GM23338 (cell line): ENCODE measurements around the gene ANO1.

Experiments
- CREB1 ChIP-seq: fragments of 250-450 bp; sonication (Bioruptor Pico); IDR thresholded peaks from 2 replicates; pipeline ENCODE4 v1.5.0; 2020; ENCODE audit warnings: low read depth, mild to moderate bottlenecking, moderate library complexity
- EZH2 ChIP-seq: fragments of 200-600 bp; sonication (generic); IDR thresholded peaks from one replicate; pipeline ENCODE4 v1.8.0; 2017; ENCODE audit warnings: antibody characterized with exemption, mild to moderate bottlenecking, low read depth; ENCODE audit not compliant: unreplicated experiment
- EZH2phosphoT487 ChIP-seq: fragments of 200-600 bp; sonication (generic); IDR thresholded peaks from one replicate; pipeline ENCODE4 v1.8.1; 2018; ENCODE audit warnings: antibody characterized with exemption; ENCODE audit not compliant: unreplicated experiment
- JUNB ChIP-seq: IDR thresholded peaks from one replicate; pipeline ENCODE4 v1.6.1; 2016; ENCODE audit warnings: antibody characterized with exemption; ENCODE audit not compliant: unreplicated experiment
- NANOG ChIP-seq: IDR thresholded peaks from 2 replicates; pipeline ENCODE4 v1.6.1; 2016; ENCODE audit warnings: antibody characterized with exemption, borderline replicate concordance
- POLR2AphosphoS5 ChIP-seq: IDR thresholded peaks from 2 replicates; pipeline ENCODE4 v1.6.1; 2016; ENCODE audit warnings: antibody characterized with exemption, low read depth
- STAT1 ChIP-seq: IDR thresholded peaks from one replicate; pipeline ENCODE4 v1.6.1; 2016; ENCODE audit warnings: antibody characterized with exemption; ENCODE audit not compliant: unreplicated experiment
- ZNF114 ChIP-seq: fragments of 250-450 bp; sonication (Bioruptor Pico); IDR thresholded peaks from 2 replicates; pipeline ENCODE4 v1.5.0; 2020; ENCODE audit warnings: mild to moderate bottlenecking, moderate library complexity
- ZNF331 ChIP-seq: fragments of 250-450 bp; sonication (Bioruptor Pico); IDR thresholded peaks from 2 replicates; pipeline ENCODE4 v1.5.0; 2020; ENCODE audit warnings: low read depth, mild to moderate bottlenecking, moderate library complexity
- TF ChIP-seq, protein P1 (sequence below), 2 experiments: fragments of 200-600 bp in 1 of 2; sonication (generic) in 1 of 2; conservative IDR thresholded peaks; 2 replicates each; pipeline versions ENCODE4 v1.5.1 to v1.6.1; 2016 to 2017; ENCODE audit warnings: antibody characterized with exemption in 2 of 2, low read depth in 2 of 2, mild to moderate bottlenecking in 2 of 2, moderate library complexity in 1 of 2
- TF ChIP-seq, protein P2 (sequence below): IDR thresholded peaks from one replicate; pipeline ENCODE4 v1.6.1; 2018; ENCODE audit warnings: antibody characterized with exemption; ENCODE audit not compliant: unreplicated experiment
- TF ChIP-seq, protein P3 (sequence below): IDR thresholded peaks from 2 replicates; pipeline ENCODE4 v1.6.1; 2016; ENCODE audit warnings: antibody characterized with exemption

DNA sequence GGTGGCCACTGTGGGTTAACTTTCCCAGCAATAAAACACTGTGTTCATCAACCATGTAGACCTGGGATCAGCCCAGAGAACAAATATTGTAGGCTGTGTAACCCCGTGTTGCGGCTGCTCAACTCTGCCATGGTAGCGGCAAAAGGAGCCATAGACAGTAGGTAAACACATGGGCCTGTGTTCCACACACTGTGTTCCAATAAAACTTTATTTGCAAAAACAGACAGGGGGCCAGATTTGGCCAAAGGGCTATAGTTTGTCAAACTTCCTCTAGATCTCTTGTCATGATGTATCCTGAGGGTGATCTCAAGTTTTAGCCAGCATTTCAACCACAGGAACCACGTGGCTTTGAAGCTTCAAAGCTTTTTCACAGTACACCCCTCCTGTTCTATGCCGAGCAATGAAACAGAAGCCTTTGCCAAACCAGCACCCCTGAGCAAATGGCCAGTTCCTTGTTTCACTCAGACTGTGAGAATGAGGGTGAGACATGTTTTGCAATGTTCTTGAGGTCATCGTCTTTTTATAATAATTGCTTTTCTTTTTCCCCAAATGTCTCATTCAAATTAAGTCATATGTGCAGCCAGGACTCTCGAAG, 75.1 kb downstream of the ANO1 start:
- TF ChIP-seq, protein P1, sequence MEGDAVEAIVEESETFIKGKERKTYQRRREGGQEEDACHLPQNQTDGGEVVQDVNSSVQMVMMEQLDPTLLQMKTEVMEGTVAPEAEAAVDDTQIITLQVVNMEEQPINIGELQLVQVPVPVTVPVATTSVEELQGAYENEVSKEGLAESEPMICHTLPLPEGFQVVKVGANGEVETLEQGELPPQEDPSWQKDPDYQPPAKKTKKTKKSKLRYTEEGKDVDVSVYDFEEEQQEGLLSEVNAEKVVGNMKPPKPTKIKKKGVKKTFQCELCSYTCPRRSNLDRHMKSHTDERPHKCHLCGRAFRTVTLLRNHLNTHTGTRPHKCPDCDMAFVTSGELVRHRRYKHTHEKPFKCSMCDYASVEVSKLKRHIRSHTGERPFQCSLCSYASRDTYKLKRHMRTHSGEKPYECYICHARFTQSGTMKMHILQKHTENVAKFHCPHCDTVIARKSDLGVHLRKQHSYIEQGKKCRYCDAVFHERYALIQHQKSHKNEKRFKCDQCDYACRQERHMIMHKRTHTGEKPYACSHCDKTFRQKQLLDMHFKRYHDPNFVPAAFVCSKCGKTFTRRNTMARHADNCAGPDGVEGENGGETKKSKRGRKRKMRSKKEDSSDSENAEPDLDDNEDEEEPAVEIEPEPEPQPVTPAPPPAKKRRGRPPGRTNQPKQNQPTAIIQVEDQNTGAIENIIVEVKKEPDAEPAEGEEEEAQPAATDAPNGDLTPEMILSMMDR (conservative IDR thresholded peaks at IDR 0.05; ENCODE audit: low read depth in 2 of 2) = no peak
- no peak for TF ChIP-seq POLR2AphosphoS5
- TF ChIP-seq STAT1 = no peak
- no peak for TF ChIP-seq EZH2
- TF ChIP-seq, protein P2, sequence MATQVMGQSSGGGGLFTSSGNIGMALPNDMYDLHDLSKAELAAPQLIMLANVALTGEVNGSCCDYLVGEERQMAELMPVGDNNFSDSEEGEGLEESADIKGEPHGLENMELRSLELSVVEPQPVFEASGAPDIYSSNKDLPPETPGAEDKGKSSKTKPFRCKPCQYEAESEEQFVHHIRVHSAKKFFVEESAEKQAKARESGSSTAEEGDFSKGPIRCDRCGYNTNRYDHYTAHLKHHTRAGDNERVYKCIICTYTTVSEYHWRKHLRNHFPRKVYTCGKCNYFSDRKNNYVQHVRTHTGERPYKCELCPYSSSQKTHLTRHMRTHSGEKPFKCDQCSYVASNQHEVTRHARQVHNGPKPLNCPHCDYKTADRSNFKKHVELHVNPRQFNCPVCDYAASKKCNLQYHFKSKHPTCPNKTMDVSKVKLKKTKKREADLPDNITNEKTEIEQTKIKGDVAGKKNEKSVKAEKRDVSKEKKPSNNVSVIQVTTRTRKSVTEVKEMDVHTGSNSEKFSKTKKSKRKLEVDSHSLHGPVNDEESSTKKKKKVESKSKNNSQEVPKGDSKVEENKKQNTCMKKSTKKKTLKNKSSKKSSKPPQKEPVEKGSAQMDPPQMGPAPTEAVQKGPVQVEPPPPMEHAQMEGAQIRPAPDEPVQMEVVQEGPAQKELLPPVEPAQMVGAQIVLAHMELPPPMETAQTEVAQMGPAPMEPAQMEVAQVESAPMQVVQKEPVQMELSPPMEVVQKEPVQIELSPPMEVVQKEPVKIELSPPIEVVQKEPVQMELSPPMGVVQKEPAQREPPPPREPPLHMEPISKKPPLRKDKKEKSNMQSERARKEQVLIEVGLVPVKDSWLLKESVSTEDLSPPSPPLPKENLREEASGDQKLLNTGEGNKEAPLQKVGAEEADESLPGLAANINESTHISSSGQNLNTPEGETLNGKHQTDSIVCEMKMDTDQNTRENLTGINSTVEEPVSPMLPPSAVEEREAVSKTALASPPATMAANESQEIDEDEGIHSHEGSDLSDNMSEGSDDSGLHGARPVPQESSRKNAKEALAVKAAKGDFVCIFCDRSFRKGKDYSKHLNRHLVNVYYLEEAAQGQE = no peak
- TF ChIP-seq, protein P3, sequence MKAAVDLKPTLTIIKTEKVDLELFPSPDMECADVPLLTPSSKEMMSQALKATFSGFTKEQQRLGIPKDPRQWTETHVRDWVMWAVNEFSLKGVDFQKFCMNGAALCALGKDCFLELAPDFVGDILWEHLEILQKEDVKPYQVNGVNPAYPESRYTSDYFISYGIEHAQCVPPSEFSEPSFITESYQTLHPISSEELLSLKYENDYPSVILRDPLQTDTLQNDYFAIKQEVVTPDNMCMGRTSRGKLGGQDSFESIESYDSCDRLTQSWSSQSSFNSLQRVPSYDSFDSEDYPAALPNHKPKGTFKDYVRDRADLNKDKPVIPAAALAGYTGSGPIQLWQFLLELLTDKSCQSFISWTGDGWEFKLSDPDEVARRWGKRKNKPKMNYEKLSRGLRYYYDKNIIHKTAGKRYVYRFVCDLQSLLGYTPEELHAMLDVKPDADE = no peak
- TF ChIP-seq EZH2phosphoT487 = no peak
- TF ChIP-seq JUNB = no peak
- no peak for TF ChIP-seq CREB1 (CRISPR knock-in tag)
- no peak for TF ChIP-seq ZNF114
- TF ChIP-seq ZNF331 (CRISPR knock-in tag) = no peak
- TF ChIP-seq NANOG = no peak
